GM13976 (cell line): ENCODE measurements around the gene SH3BGRL2.
"Not testable (repeated sequence)": the region's sequence is repeated elsewhere in the genome, so short reads cannot be mapped to it uniquely, and the experiment has no call there.

Experiments used
- DNase-seq: peaks from one replicate; pipeline ENCODE4 v3.0.0; 2012; ENCODE audit warnings: low spot score
- CTCF ChIP-seq: IDR thresholded peaks from 2 replicates; pipeline ENCODE4 v1.5.1; 2012; ENCODE audit warnings: borderline replicate concordance, mild to moderate bottlenecking; ENCODE audit not compliant: insufficient read depth; ENCODE audit errors: extremely low read depth, missing control alignments, control extremely low read depth
- in situ Hi-C: fragments of 300-500 bp; cut with MboI; formaldehyde crosslinking; loops from one replicate; pipeline ENCODE4 v1.12.0; 2022; ENCODE audit warnings: low sequenced_read_pairs, mixed read lengths, inconsistent platforms; ENCODE audit not compliant: unreplicated experiment

The SH3BGRL2 gene

GRCh38 chr6:79731471-79731870 is 100.3 kb downstream of the SH3BGRL2 start:
- in situ Hi-C loops, result no loop called here
- TF ChIP-seq CTCF, result no peak
- no peak for DNase-seq

GRCh38 chr6:79733388-79733787 is 102.3 kb downstream of the SH3BGRL2 start:
- no peak for DNase-seq
- in situ Hi-C loops, result no loop called here
- no peak for TF ChIP-seq CTCF

- in situ Hi-C loops, result no loop called here
- TF ChIP-seq CTCF, result no peak
Measured at GRCh38 chr6:79734374-79734773, 103.2 kb downstream of the SH3BGRL2 start.

GRCh38 chr6:79735183-79735582 is 104.1 kb downstream of the SH3BGRL2 start:
- no peak for TF ChIP-seq CTCF
- DNase-seq, result no peak
- in situ Hi-C loops, result no loop called here

More at GRCh38 chr6:79734374-79734773, 103.2 kb downstream of the SH3BGRL2 start:
- no peak for DNase-seq

- TF ChIP-seq CTCF, result no peak
- in situ Hi-C loops, result no loop called here
- DNase-seq, result no peak
Measured at GRCh38 chr6:79737172-79737571, 106.0 kb downstream of the SH3BGRL2 start.

GRCh38 chr6:79742030-79742429 is 110.9 kb downstream of the SH3BGRL2 start:
- no peak for DNase-seq
- in situ Hi-C loops, result no loop called here
- no peak for TF ChIP-seq CTCF

GRCh38 chr6:79745282-79745681 is 114.2 kb downstream of the SH3BGRL2 start:
- in situ Hi-C loops, DNase-seq: not testable (repeated sequence)

GRCh38 chr6:79746325-79746724 is 115.2 kb downstream of the SH3BGRL2 start:
- DNase-seq, result not testable (repeated sequence)

More at GRCh38 chr6:79746325-79746724, 115.2 kb downstream of the SH3BGRL2 start:
- in situ Hi-C loops, result not testable (repeated sequence)
